NCI-H2196 (cell line): ENCODE results near the gene F7.

Source experiments
- DNase-seq: peaks from one replicate; lab custom pipeline; 2025; ENCODE audit not compliant: unreplicated experiment; lab: John Stamatoyannopoulos, UW

Gene F7

GRCh38 chr13:113116206-113116800 lies 10.7 kb downstream of the F7 start:
- no peak for DNase-seq

- no peak for DNase-seq
Observed at GRCh38 chr13:113116871-113117271, 11.3 kb downstream of the F7 start.

GRCh38 chr13:113117335-113117872 lies 11.8 kb downstream of the F7 start:
- DNase-seq, result no peak

- DNase-seq, result no peak
Observed at GRCh38 chr13:113117911-113118260, 12.3 kb downstream of the F7 start.

GRCh38 chr13:113118261-113119021 lies 12.8 kb downstream of the F7 start:
- no peak for DNase-seq

- DNase-seq, result no peak
Observed at GRCh38 chr13:113119166-113119821, 13.7 kb downstream of the F7 start.

GRCh38 chr13:113119822-113120189 lies 14.2 kb downstream of the F7 start:
- DNase-seq, result no peak

GRCh38 chr13:113120300-113121182 lies 14.9 kb downstream of the F7 start:
- DNase-seq, result no peak

- DNase-seq, result no peak
Observed at GRCh38 chr13:113121183-113121927, 15.8 kb downstream of the F7 start.

GRCh38 chr13:113121928-113122471 lies 16.4 kb downstream of the F7 start:
- no peak for DNase-seq

GRCh38 chr13:113122550-113123225 lies 17.1 kb downstream of the F7 start, which contains the start of gene F10:
F10 (plus strand) TSS chr13:113122799; CDS start chr13:113122856, 57 bp downstream.
- no peak for DNase-seq

- DNase-seq, result no peak
Observed at GRCh38 chr13:113123226-113124201, 17.9 kb downstream of the F7 start.

GRCh38 chr13:113124211-113124970 lies 18.8 kb downstream of the F7 start:
- DNase-seq, result no peak

GRCh38 chr13:113125506-113126264 lies 20.1 kb downstream of the F7 start:
- DNase-seq, result no peak

- DNase-seq, result no peak
Observed at GRCh38 chr13:113126265-113127150, 20.9 kb downstream of the F7 start.

GRCh38 chr13:113129480-113129879 lies 23.9 kb downstream of the F7 start:
- DNase-seq, result no peak
